Heart right ventricle (tissue), 16 donors: ENCODE results near the gene NEK2. TPM values are rescaled to one million over a fixed set of nuclear protein-coding genes. Genes with fewer than 3 reads are reported as not detected.

ENCODE experiments used
- ATAC-seq, 8 donors: fragments of 200-7000 bp; cut with Tn5 transposase; one replicate each; pipeline ENCODE4 v1.9.1; 2020; ENCODE audit warnings: mild to moderate bottlenecking in 8 of 8, moderate library complexity in 8 of 8, moderate number of reproducible peaks in 1 of 8
- DNase-seq, 2 donors: peaks; one replicate each; pipeline ENCODE4 v3.0.0-alpha.2; 2020
- H3K27ac ChIP-seq, 10 donors: fragments of 200-600 bp; sonication (generic) in 2 of 10; one replicate each; pipeline versions ENCODE4 v1.5.0 to v1.8.0; 2020 to 2022; ENCODE audit warnings: mild to moderate bottlenecking in 3 of 10
- H3K27me3 ChIP-seq, 7 donors: fragments of 200-600 bp; one replicate each; pipeline ENCODE4 v1.8.0; 2021 to 2022; ENCODE audit warnings: mild to moderate bottlenecking in 2 of 7
- H3K36me3 ChIP-seq, 9 donors: fragments of 200-600 bp; sonication (generic) in 1 of 9; one replicate each; pipeline versions ENCODE4 v1.5.0 to v1.8.0; 2020 to 2022; ENCODE audit warnings: mild to moderate bottlenecking in 2 of 9
- H3K4me1 ChIP-seq, 9 donors: fragments of 200-600 bp; sonication (generic) in 1 of 9; one replicate each; pipeline versions ENCODE4 v1.5.0 to v1.8.0; 2020 to 2022; ENCODE audit warnings: mild to moderate bottlenecking in 4 of 9
- H3K4me3 ChIP-seq, 10 donors: fragments of 200-600 bp; sonication (generic) in 2 of 10; one replicate each; pipeline versions ENCODE4 v1.5.0 to v1.8.0; 2020 to 2022; ENCODE audit warnings: mild to moderate bottlenecking in 7 of 10, moderate library complexity in 2 of 10
- H3K9me3 ChIP-seq, 11 donors: fragments of 200-600 bp in 10 of 11; sonication (generic) in 2 of 11; one replicate each; pipeline versions ENCODE4 v1.5.0 to v1.8.0; 2013 to 2022; ENCODE audit warnings: mild to moderate bottlenecking in 2 of 11, control low read depth in 1 of 11, moderate library complexity in 1 of 11
- CTCF ChIP-seq, 9 donors: fragments of 200-600 bp; sonication (generic) in 2 of 9; IDR thresholded peaks; one replicate each; pipeline versions ENCODE4 v1.5.0 to v1.8.0; 2021 to 2022; ENCODE audit warnings: antibody characterized with exemption in 9 of 9, mild to moderate bottlenecking in 5 of 9, moderate library complexity in 1 of 9
- WGBS, 2 donors: extraction: QIAGEN DNeasy Blood & Tissue Kit; methylation state at CpG; one replicate each; pipeline ENCODE4 v1.1.7; 2013; ENCODE audit warnings: inconsistent platforms in 1 of 2; 5-methylcytosine and 5-hydroxymethylcytosine counted together
- intact Hi-C, 10 donors: fragments of 100-400 bp; cut with DNase I; formaldehyde crosslinking; loops; one replicate each; pipeline versions ENCODE4 v1.11.1 to v1.14.2; 2022
- polyA plus RNA-seq, 2 donors: library from polyadenylated mRNA; stranded (reverse); fragments of 200-250 nt; gene quantifications; one replicate each; pipeline ENCODE4 v1.2.3, GENCODE V29; 2013
- total RNA-seq, 10 donors: library from RNA; stranded (reverse); fragmentation: NEBNext Ultra II Directional in 3 of 10; extraction: Animal tissue kit (Norgen Biotek cat#: 25700) in 3 of 10; gene quantifications; one replicate each; pipeline versions ENCODE4 v1.2.1 to v1.2.4, GENCODE V29; 2021 to 2023
- donor health status: Arrhythmogenic right ventricular cardiomyopathy.
- donor health status: ischemic (EF 13 %, LVEDD 7.1; RV severe dilation, severe dysfunction).
- donor health status: healthy with polysubstance abuse.
- donor health status: DM: no; HTN: yes; CAD: no.
- donor health status: DM: no; HTN: no; CAD: no.
- donor health status: ischemic (EF 25% LVEDD 6.9; RV normal size, moderate dysfunction).
- donor health status: ischemic (EF 25% LVEDD 5.7; RV mildly dilated, moderate dysfunction).
- donor health status: healthy.
- donor health status: DM: yes; HTN: yes; CAD: no.
- donor health status: Ischemic cardiomyopathy.
- donor health status: ischemic (EF 35%, LVEDD 5.7; RV mildly dilated, moderate dysfunction).
- donor health status: nonischemic (EF 11% LVEDD 7.7; RV severe dilation, severe dysfunction).
- donor health status: DM: yes; HTN: yes; CAD: no.
- donor health status: PGD.
- donor health status: ischemic (EF 29% LVEDD 5.4; RV normal size, mild dysfunction).
- donor health status: nonischemic (EF 23%, LVEDD 6.1; RV moderate dilation, normal function).

Gene NEK2
- total and polyA plus RNA-seq, 12 donors, result 0.04 to 2.1 (median 0.19) TPM; not detected in 6

- no peak for TF ChIP-seq CTCF (IDR thresholded peaks at IDR 0.05)
- no peak for ATAC-seq
- intact Hi-C loops, result no loop called here
- H3K4me1 ChIP-seq, result no peaks in the 10 kb centered on the region
- H3K36me3 ChIP-seq, result peaks cover 0 to 21% (median 0%) of the 10 kb centered on the region in 9 donors
- no peaks in the 10 kb centered on the region for H3K27me3 ChIP-seq
- DNase-seq, result no peak
- no peaks in the 10 kb centered on the region for H3K9me3 ChIP-seq
- 84 to 91% methylated on average over 10 of the region's 10 CpGs for WGBS, 2 donors
- no peak overlapping the region for H3K27ac ChIP-seq
- no peak overlapping the region for H3K4me3 ChIP-seq
Observed at GRCh38 chr1:211660718-211661222, 14.7 kb downstream of the NEK2 start.

GRCh38 chr1:211656728-211657127 lies 18.7 kb downstream of the NEK2 start:
- Histone ChIP-seq H3K36me3 (no peaks in the 10 kb centered on the region), H3K27me3 (no peaks in the 10 kb centered on the region), H3K9me3 (no peaks in the 10 kb centered on the region), H3K27ac (no peak overlapping the region), H3K4me3 (no peak overlapping the region), H3K4me1 (peaks cover 0 to 9% (median 0%) of the 10 kb centered on the region in 9 donors)
- intact Hi-C loops, result loop anchor here in 8 of 10 donors (2.0 to 10.0 kb wide), 7 partner anchors 79 to 332 kb away; partner anchors contain the start of genes SLC30A1 (in 2 of the 8) and TRAF5 (in 2 of the 8)
- TF ChIP-seq CTCF (IDR thresholded peaks at IDR 0.05), result no peak
- DNase-seq (no peak), ATAC-seq (no peak)
- 96 to 100% methylated on average over 4 of the region's 4 CpGs for WGBS, 2 donors

GRCh38 chr1:211654838-211655787 lies 20.3 kb downstream of the NEK2 start:
- Histone ChIP-seq H3K4me3 (peak overlapping the region in 4 of 10 donors; percentile 7 to 48 (median 18)), H3K27me3 (no peaks in the 10 kb centered on the region), H3K4me1 (peaks cover 0 to 9% (median 0%) of the 10 kb centered on the region in 9 donors), H3K36me3 (no peaks in the 10 kb centered on the region), H3K9me3 (no peaks in the 10 kb centered on the region), H3K27ac (peak overlapping the region in 1 of 10 donors; percentile 7)
- DNase-seq (peak; percentile 87), ATAC-seq (peak; percentile 91 to 97 (median 95))
- TF ChIP-seq CTCF (IDR thresholded peaks at IDR 0.05), result peak; percentile 88 to 95 (median 94)
- 42% methylated on average over 27 of the region's 27 CpGs for WGBS, 2 donors
- intact Hi-C loops, result loop anchor here (1.0 to 10.0 kb wide), 13 partner anchors 76 to 333 kb away; partner anchors contain the start of genes SLC30A1 (in 4 of the 10) and TRAF5 (in 3 of the 10)

GRCh38 chr1:211653959-211654496 lies 21.4 kb downstream of the NEK2 start:
- no peak overlapping the region for H3K27ac ChIP-seq
- no peaks in the 10 kb centered on the region for H3K27me3 ChIP-seq
- no peak for TF ChIP-seq CTCF (IDR thresholded peaks at IDR 0.05)
- no peak overlapping the region for H3K4me3 ChIP-seq
- H3K36me3 ChIP-seq, result no peaks in the 10 kb centered on the region
- DNase-seq, result no peak
- no peaks in the 10 kb centered on the region for H3K9me3 ChIP-seq
- H3K4me1 ChIP-seq, result peaks cover 0 to 9% (median 0%) of the 10 kb centered on the region in 9 donors
- intact Hi-C loops, result loop anchor here in 8 of 10 donors (1.0 to 10.0 kb wide), 9 partner anchors 75 to 332 kb away; partner anchors contain the start of genes SLC30A1 (in 3 of the 8) and TRAF5 (in 3 of the 8)
- 59 to 67% methylated on average over 9 of the region's 9 CpGs for WGBS, 2 donors
- ATAC-seq, result no peak
